GM10266 (cell line): Measurements from ENCODE around the gene TMEM168.

ENCODE experiments used
- DNase-seq: peaks from one replicate; pipeline ENCODE4 v3.0.0; 2012; ENCODE audit errors: extremely low spot score
- CTCF ChIP-seq: IDR thresholded peaks from 2 replicates; pipeline ENCODE4 v1.5.1; 2012; ENCODE audit warnings: mild to moderate bottlenecking, low read depth; ENCODE audit not compliant: control insufficient read depth, insufficient read depth; ENCODE audit errors: missing control alignments

TMEM168 gene

DNA sequence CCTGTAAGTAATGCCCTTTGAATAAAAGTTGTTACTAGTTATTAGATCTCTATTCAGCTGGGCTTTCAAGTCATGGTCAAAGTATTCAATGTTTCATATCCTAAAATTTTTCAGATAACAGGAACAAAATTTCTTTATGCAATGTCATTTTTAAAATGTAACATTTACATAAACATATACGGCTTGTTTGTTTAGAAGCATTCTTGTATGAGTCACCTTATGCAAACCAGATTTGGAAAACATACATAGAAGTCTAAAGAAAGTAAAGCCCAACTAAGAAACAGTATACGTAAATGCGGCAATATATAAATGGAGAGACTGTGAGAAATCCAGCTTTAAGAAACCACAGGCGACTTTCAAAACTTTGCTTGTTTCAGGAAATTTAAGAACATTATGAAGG lies 10.5 kb downstream of the TMEM168 start:
- TF ChIP-seq CTCF = no peak
- DNase-seq = no peak

DNA sequence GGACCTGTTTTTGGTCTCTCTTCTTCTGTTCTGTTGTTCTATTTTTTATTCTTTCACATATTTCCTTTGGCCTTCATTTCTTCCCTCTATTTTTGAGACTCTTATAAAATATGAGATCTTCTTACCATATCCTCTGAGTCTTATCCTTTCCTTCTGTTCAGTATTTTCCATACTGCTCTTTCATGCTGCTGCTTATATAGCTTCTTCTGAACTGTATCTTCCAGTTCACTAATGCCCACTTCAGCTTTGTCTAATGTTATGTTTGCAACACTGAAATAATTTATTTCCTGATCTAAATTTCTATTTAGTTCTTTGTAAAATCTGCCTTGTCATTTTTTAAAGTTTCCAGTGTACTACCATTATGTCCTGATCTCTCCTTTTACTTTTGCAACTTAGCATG lies 12.8 kb downstream of the TMEM168 start:
- no peak for TF ChIP-seq CTCF
- DNase-seq = no peak

GRCh38 chr7:112771166-112771565 lies 19.0 kb downstream of the TMEM168 start:
- no peak for TF ChIP-seq CTCF
- DNase-seq = no peak

GRCh38 chr7:112770051-112770450 lies 20.1 kb downstream of the TMEM168 start:
- TF ChIP-seq CTCF = no peak
- no peak for DNase-seq

GRCh38 chr7:112765105-112765504 lies 25.1 kb downstream of the TMEM168 start:
- no peak for TF ChIP-seq CTCF
- no peak for DNase-seq

DNA sequence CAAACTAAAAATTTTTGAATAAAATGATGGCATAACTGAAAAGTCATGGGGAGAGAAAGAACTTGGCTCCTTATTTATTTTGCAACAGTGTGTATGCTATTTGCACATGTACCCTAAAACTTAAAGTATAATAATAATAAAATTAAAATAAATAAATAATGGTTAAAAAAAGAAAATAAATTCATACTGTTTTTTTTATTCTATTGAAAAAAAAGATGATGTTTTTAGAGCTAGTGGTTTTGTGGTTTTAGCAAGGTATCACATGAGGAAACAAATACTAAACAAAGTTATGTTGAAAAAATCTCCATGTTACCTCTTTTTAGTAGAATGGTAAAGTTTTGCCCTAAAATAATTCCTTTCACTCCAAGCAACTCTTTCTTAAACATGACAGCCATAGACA lies 26.2 kb downstream of the TMEM168 start:
- no peak for DNase-seq
- no peak for TF ChIP-seq CTCF

DNA sequence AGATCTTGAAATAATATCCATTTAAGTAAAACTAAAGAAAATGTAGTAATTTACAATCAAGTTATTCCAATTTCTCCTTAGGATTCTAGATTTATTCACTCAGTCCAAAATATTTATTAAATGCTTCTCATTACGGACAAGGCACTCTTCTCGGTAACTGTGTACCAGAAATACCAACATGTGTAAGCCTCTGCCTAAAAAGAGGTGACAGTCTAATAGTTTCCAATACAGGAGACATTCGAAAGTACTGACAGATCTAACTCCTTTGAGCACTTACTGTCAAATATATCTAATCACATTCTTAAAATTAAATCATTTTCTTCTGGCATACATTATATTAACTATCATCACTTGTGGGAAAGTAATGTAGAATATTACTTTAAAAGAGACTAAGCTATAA lies 26.9 kb downstream of the TMEM168 start:
- DNase-seq = no peak
- TF ChIP-seq CTCF = no peak
